Measurements from ENCODE around the gene IMP4.

DNA sequence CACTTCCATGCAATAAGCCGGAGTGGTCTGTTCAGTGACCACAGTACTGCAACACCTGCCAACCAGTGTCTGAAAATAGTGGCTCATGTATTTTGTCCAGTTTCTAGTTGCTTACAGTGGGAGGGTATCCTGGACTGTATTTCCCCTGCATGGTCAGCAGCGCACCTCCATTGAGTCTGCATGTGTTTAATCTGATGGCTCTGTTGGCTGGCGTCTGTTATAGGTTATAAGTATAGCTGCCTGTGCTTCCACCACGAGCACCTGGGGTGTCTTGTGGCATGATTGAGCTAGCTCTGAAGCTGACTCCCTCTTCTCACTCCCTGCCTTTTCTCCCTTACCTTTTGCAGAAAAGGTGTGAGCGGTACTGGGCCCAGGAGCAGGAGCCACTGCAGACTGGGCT lies 26.1 kb downstream of the IMP4 start:
- no peak for TF ChIP-seq POLR2AphosphoS5 (IDR thresholded peaks at IDR 0.05; ENCODE audit: low read depth, low read length)
- TF ChIP-seq PAX5 (IDR thresholded peaks at IDR 0.05; ENCODE audit: insufficient read depth, low read length, severe bottlenecking): no peak
- no peak for TF ChIP-seq POLR2A (IDR thresholded peaks at IDR 0.05; ENCODE audit: low read depth, low read length)
- no peak for TF ChIP-seq TAF1 (IDR thresholded peaks at IDR 0.05; ENCODE audit: low read depth, low read length)
